DND-41 (cell line): ENCODE measurements around the gene UBL7.

Source experiments
- ATAC-seq: fragments of 200-7000 bp; cut with Tn5 transposase; 3 replicates; pipeline ENCODE4 v1.9.1; 2021; ENCODE audit warnings: low read depth; ENCODE audit not compliant: insufficient read depth
- DNase-seq: peaks from one replicate; pipeline ENCODE4 v3.0.0-alpha.2; 2020
- H2AFZ ChIP-seq: 2 replicates; pipeline ENCODE4 v1.6.0; 2012; ENCODE audit warnings: low read depth, low read length
- H3K27ac ChIP-seq: 2 replicates; pipeline ENCODE4 v1.5.1; 2012; ENCODE audit warnings: low read length, inconsistent platforms
- H3K27me3 ChIP-seq: fragments of 200-600 bp; sonication (generic); 2 replicates; pipeline ENCODE4 v1.6.0; 2012; ENCODE audit warnings: low read length, mild to moderate bottlenecking, inconsistent platforms; ENCODE audit not compliant: insufficient read depth, poor library complexity
- H3K36me3 ChIP-seq: 2 replicates; pipeline ENCODE4 v1.5.1; 2012; ENCODE audit warnings: low read length, inconsistent platforms; ENCODE audit not compliant: insufficient read depth
- H3K4me1 ChIP-seq: 2 replicates; pipeline ENCODE4 v1.5.1; 2012; ENCODE audit warnings: mild to moderate bottlenecking, low read length; ENCODE audit not compliant: insufficient read depth
- H3K4me2 ChIP-seq: 2 replicates; pipeline ENCODE4 v1.6.0; 2012; ENCODE audit warnings: mild to moderate bottlenecking, moderate library complexity, low read length, inconsistent platforms; ENCODE audit not compliant: insufficient read depth
- H3K4me3 ChIP-seq, 2 experiments: fragments of 200-600 bp in 1 of 2; shearing (Covaris generic) in 1 of 2; 2 replicates each; pipeline ENCODE4 v1.5.1; 2012 to 2016; ENCODE audit warnings: inconsistent platforms in 2 of 2, low read length in 2 of 2, mild to moderate bottlenecking in 2 of 2, low read depth in 1 of 2, moderate library complexity in 1 of 2
- H3K79me2 ChIP-seq: 2 replicates; pipeline ENCODE4 v1.6.0; 2012; ENCODE audit warnings: low read length, inconsistent platforms; ENCODE audit not compliant: insufficient read depth
- H3K9ac ChIP-seq: 2 replicates; pipeline ENCODE4 v1.6.0; 2012; ENCODE audit warnings: low read depth, mild to moderate bottlenecking, inconsistent platforms, low read length, moderate library complexity
- H3K9me3 ChIP-seq: 2 replicates; pipeline ENCODE4 v1.5.1; 2012; ENCODE audit warnings: low read length, moderate library complexity, mild to moderate bottlenecking, inconsistent platforms; ENCODE audit not compliant: insufficient read depth, severe bottlenecking
- H4K20me1 ChIP-seq: 2 replicates; pipeline ENCODE4 v1.6.0; 2012; ENCODE audit warnings: low read length; ENCODE audit not compliant: insufficient read depth
- CTCF ChIP-seq: IDR thresholded peaks from 2 replicates; pipeline ENCODE4 v1.5.1; 2012; ENCODE audit warnings: borderline replicate concordance, low read length, moderate library complexity, mild to moderate bottlenecking; ENCODE audit not compliant: poor library complexity, severe bottlenecking; ENCODE audit errors: extremely low read depth
- EZH2 ChIP-seq: IDR thresholded peaks from 3 replicates; pipeline ENCODE4 v1.6.1; 2012; ENCODE audit warnings: borderline replicate concordance, low read depth, mild to moderate bottlenecking, moderate library complexity, low read length, inconsistent platforms; ENCODE audit not compliant: severe bottlenecking

The UBL7 gene

GRCh38 chr15:74409225-74409624, 51.7 kb downstream of the UBL7 start:
- ATAC-seq = no peak
- Histone ChIP-seq H3K36me3 (peaks cover 33% of the 10 kb centered on the region), H2AFZ (no peak overlapping the region), H3K9me3 (no peaks in the 10 kb centered on the region), H3K9ac (no peak overlapping the region), H3K4me1 (peaks cover 2% of the 10 kb centered on the region), H3K4me2 (no peak overlapping the region), H3K79me2 (no peaks in the 10 kb centered on the region), H4K20me1 (no peaks in the 10 kb centered on the region), H3K27ac (no peak overlapping the region), H3K4me3 (no peak overlapping the region), H3K27me3 (no peaks in the 10 kb centered on the region)
- DNase-seq = no peak
- TF ChIP-seq CTCF (no peak), EZH2 (no peak)

- H3K27me3 ChIP-seq = no peaks in the 10 kb centered on the region
Observed at GRCh38 chr15:74408815-74409214, 52.1 kb downstream of the UBL7 start.

GRCh38 chr15:74408385-74408784, 52.6 kb downstream of the UBL7 start:
- no peaks in the 10 kb centered on the region for H3K79me2 ChIP-seq
- no peak overlapping the region; the same call in 1 of the 2 replicates for H3K27ac ChIP-seq
- no peak overlapping the region for H3K4me3 ChIP-seq
- no peak overlapping the region for H3K4me2 ChIP-seq
- H3K4me1 ChIP-seq = peaks cover 10% of the 10 kb centered on the region
- no peaks in the 10 kb centered on the region for H3K9me3 ChIP-seq
- H3K36me3 ChIP-seq = peaks cover 24% of the 10 kb centered on the region
- DNase-seq = no peak
- no peak overlapping the region for H3K9ac ChIP-seq
- TF ChIP-seq EZH2 = no peak
- no peak for TF ChIP-seq CTCF
- no peaks in the 10 kb centered on the region for H4K20me1 ChIP-seq
- H2AFZ ChIP-seq = no peak overlapping the region
- ATAC-seq = 0 out of 3 replicates have a peak, but pooled peaks have one; percentile 6
- no peaks in the 10 kb centered on the region for H3K27me3 ChIP-seq

More at GRCh38 chr15:74408815-74409214, 52.1 kb downstream of the UBL7 start:
- Histone ChIP-seq H3K79me2 (no peaks in the 10 kb centered on the region), H3K4me2 (no peak overlapping the region), H3K27ac (no peak overlapping the region; the same call in 1 of the 2 replicates), H3K4me3 (no peak overlapping the region), H3K4me1 (peaks cover 6% of the 10 kb centered on the region), H3K9me3 (no peaks in the 10 kb centered on the region), H3K9ac (no peak overlapping the region), H2AFZ (no peak overlapping the region), H4K20me1 (no peaks in the 10 kb centered on the region), H3K36me3 (peaks cover 29% of the 10 kb centered on the region)
- no peak for DNase-seq
- ATAC-seq = no peak
- TF ChIP-seq EZH2 (no peak), CTCF (no peak)

- ATAC-seq (no peak), DNase-seq (no peak)
- TF ChIP-seq CTCF = no peak
- peaks cover 23% of the 10 kb centered on the region for H3K4me1 ChIP-seq
- H3K9ac ChIP-seq = no peak overlapping the region
- H3K79me2 ChIP-seq = no peaks in the 10 kb centered on the region
- H4K20me1 ChIP-seq = no peaks in the 10 kb centered on the region
- no peak overlapping the region for H3K4me3 ChIP-seq
- H2AFZ ChIP-seq = no peak overlapping the region
- no peak overlapping the region for H3K4me2 ChIP-seq
- H3K9me3 ChIP-seq = no peaks in the 10 kb centered on the region
- peaks cover 19% of the 10 kb centered on the region for H3K36me3 ChIP-seq
- no peaks in the 10 kb centered on the region for H3K27me3 ChIP-seq
- H3K27ac ChIP-seq = no peak overlapping the region; the same call in 1 of the 2 replicates
Observed at GRCh38 chr15:74406992-74407705, 53.8 kb downstream of the UBL7 start.
